ENCODE results near the gene FERMT2. TPM values are rescaled to one million over a fixed set of nuclear protein-coding genes. Genes with fewer than 3 reads are reported as not detected.

Gene FERMT2, protein sequence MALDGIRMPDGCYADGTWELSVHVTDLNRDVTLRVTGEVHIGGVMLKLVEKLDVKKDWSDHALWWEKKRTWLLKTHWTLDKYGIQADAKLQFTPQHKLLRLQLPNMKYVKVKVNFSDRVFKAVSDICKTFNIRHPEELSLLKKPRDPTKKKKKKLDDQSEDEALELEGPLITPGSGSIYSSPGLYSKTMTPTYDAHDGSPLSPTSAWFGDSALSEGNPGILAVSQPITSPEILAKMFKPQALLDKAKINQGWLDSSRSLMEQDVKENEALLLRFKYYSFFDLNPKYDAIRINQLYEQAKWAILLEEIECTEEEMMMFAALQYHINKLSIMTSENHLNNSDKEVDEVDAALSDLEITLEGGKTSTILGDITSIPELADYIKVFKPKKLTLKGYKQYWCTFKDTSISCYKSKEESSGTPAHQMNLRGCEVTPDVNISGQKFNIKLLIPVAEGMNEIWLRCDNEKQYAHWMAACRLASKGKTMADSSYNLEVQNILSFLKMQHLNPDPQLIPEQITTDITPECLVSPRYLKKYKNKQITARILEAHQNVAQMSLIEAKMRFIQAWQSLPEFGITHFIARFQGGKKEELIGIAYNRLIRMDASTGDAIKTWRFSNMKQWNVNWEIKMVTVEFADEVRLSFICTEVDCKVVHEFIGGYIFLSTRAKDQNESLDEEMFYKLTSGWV
- total RNA-seq = 57.2 and 64.2 TPM in 2 replicates
- long read RNA-seq, transcript FERMT2-202 (16 exons, 3,247 nt) = major isoform, 17 of 46 reads
- long read RNA-seq, partial matches to known transcripts = 20 of 46 reads
- long read RNA-seq, other reads (novel, unspliced or antisense) = 3 of 46 reads

DNA sequence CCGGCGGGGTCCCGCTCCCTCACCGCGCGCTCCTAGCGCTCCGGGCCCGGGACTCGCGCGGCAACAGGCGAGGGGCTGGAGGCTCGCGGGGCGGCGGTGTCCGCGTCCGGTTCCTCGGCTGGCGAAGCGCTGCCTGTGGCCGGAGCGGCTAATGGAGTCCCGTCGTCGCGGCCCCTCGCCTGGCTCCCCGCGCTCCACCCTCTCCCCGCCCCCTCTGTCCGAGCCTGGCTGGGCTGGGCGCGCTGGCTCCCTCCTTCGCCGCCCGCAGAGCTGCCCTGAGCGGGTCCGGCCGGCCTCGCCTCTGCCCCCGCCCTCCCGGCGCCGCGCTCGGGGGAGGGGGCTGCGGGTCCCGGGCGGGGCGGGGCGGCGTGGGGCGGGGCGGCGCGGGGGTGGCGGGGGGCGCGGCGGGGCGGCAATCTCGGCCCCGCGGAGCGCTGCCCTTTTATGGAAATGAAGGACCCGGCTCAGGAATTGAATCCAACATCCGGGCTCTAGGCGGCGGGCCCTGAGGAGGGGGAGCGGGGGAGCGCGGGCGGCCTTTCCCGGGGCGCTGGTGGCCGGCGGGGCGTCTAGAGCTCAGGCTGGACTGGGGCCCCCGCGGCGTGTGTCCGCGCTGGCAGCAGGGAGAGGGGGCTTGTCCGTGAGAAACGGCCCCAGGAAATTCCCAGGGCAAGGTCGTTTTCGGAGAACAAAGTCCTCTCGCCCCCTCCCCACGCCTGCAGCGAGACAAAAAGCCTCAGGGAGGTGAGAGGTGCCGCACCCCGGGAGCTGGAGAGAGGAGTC, at the start of gene FERMT2:
FERMT2 (minus strand) TSS at position 153 of the 783 bp plus-strand sequence. CDS start 482 bp downstream, outside the sequence.
- TF ChIP-seq, protein P1, sequence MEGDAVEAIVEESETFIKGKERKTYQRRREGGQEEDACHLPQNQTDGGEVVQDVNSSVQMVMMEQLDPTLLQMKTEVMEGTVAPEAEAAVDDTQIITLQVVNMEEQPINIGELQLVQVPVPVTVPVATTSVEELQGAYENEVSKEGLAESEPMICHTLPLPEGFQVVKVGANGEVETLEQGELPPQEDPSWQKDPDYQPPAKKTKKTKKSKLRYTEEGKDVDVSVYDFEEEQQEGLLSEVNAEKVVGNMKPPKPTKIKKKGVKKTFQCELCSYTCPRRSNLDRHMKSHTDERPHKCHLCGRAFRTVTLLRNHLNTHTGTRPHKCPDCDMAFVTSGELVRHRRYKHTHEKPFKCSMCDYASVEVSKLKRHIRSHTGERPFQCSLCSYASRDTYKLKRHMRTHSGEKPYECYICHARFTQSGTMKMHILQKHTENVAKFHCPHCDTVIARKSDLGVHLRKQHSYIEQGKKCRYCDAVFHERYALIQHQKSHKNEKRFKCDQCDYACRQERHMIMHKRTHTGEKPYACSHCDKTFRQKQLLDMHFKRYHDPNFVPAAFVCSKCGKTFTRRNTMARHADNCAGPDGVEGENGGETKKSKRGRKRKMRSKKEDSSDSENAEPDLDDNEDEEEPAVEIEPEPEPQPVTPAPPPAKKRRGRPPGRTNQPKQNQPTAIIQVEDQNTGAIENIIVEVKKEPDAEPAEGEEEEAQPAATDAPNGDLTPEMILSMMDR (conservative IDR thresholded peaks at IDR 0.05) = no peak

DNA sequence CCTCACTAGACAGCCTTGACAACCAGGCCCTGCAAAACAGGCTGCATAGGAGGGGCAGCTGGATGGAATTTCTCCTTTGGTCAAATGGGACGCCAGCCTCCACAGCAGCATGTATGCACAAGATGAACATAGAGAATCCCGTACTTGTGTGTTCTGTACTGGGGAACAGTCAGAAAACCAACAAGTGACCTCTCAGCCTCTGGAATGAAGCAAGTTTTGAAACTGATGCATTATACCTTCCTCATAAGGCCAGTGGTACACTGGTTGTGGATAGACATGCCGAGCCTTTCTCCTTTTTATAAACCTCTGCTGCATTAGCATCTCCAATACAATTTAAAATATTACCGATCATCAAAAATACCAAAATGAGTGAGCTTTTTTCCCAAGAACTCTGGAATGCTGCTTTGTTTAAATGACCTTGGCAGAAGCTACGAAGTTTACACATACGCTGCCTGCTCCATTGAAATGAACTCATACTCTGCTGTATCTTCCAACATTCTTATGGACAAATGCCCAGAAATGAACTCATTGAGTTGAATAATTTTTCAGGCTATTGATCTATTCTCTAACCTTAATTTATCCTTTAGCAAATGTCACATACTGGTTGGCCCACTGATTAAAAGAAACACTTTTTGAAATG, 47.6 kb upstream of the FERMT2 start:
- no peak for DNase-seq (ENCODE audit: low read depth, low spot score)
- H3K4me3 Mint-ChIP-seq = no peak overlapping the region
- no peaks in the 10 kb centered on the region for H3K27me3 Mint-ChIP-seq (ENCODE audit: low read depth)
- no peak overlapping the region for H3K27ac Mint-ChIP-seq (ENCODE audit: unreplicated experiment)
- TF ChIP-seq, protein P1 (conservative IDR thresholded peaks at IDR 0.05) = no peak
- peaks cover 13% of the 10 kb centered on the region for H3K4me1 Mint-ChIP-seq
- no peaks in the 10 kb centered on the region for H3K36me3 Mint-ChIP-seq (ENCODE audit: low read depth)
- no peaks in the 10 kb centered on the region for H3K9me3 Mint-ChIP-seq

More for the DNA sequence above, at the start of gene FERMT2:
- peaks cover 7% of the 10 kb centered on the region for H3K36me3 Mint-ChIP-seq (ENCODE audit: low read depth)
- H3K27ac Mint-ChIP-seq (ENCODE audit: unreplicated experiment) = peak within 1 kb of the TSS; percentile 97
- H3K4me3 Mint-ChIP-seq = peak within 1 kb of the TSS; percentile 92
- no peaks in the 10 kb centered on the region for H3K9me3 Mint-ChIP-seq
- DNase-seq (ENCODE audit: low read depth, low spot score) = peak; percentile 85
- H3K4me1 Mint-ChIP-seq = peaks cover 65% of the 10 kb centered on the region
- H3K27me3 Mint-ChIP-seq (ENCODE audit: low read depth) = no peaks in the 10 kb centered on the region

DNA sequence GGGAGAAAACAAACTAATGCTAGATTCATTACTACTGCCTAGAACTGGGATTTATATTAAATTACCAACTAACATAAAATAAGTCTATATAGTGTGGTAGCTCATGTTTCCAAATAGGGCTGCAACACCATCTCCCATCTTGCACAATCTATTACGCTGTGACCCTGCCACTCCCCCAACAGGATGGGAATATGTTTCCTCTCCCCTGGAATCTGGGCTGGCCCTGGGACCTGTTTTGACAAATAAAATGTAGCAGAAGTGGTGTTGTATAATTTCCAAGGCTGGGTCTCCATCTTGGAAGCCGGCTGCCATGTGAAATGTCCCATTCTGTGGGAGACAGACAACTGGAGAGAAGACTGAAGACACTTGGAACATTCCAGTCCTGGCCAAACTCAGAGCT, 45.6 kb upstream of the FERMT2 start:
- TF ChIP-seq, protein P1 (conservative IDR thresholded peaks at IDR 0.05) = no peak
- no peak overlapping the region for H3K4me3 Mint-ChIP-seq
- H3K9me3 Mint-ChIP-seq = no peaks in the 10 kb centered on the region
- H3K27ac Mint-ChIP-seq (ENCODE audit: unreplicated experiment) = no peak overlapping the region
- H3K36me3 Mint-ChIP-seq (ENCODE audit: low read depth) = no peaks in the 10 kb centered on the region
- no peaks in the 10 kb centered on the region for H3K4me1 Mint-ChIP-seq
- no peak for DNase-seq (ENCODE audit: low read depth, low spot score)
- no peaks in the 10 kb centered on the region for H3K27me3 Mint-ChIP-seq (ENCODE audit: low read depth)

DNA sequence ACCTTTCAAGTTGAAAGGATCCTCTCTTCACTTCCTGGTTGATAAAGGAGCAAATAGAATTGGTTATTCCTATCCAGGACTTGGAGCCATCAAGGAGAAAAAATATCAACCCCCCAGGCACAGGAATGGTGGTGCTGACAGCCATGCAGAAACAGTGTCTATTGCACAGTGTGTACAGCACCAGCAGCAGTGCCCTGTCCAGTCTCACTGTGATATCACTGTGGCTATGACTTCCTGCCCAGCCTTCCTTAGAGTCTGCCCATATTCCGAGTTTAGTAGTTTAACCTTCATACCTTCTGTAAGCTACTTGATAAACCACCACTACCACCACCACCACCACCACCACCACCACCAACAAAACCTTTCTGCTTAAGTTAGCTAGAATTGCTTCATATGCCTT, 45.1 kb upstream of the FERMT2 start:
- Mint-ChIP-seq H3K4me1 (no peaks in the 10 kb centered on the region), H3K9me3 (no peaks in the 10 kb centered on the region), H3K36me3 (ENCODE audit: low read depth) (no peaks in the 10 kb centered on the region), H3K4me3 (no peak overlapping the region), H3K27ac (ENCODE audit: unreplicated experiment) (no peak overlapping the region), H3K27me3 (ENCODE audit: low read depth) (no peaks in the 10 kb centered on the region)
- DNase-seq (ENCODE audit: low read depth, low spot score) = no peak
- TF ChIP-seq, protein P1 (conservative IDR thresholded peaks at IDR 0.05) = no peak

All from neural crest cell (in vitro differentiated cells).